HG03565 (cell line): ENCODE data around the gene AUH.
"Not testable (repeated sequence)": the region's sequence is repeated elsewhere in the genome, so short reads cannot be mapped to it uniquely, and the experiment has no call there.

Experiments
- ATAC-seq: cut with Tn5 transposase; IDR thresholded peaks from one replicate; pipeline ENCODE4 v1.9.1; 2021; ENCODE audit warnings: mild to moderate bottlenecking, moderate library complexity; ENCODE audit not compliant: unreplicated experiment

AUH gene, protein sequence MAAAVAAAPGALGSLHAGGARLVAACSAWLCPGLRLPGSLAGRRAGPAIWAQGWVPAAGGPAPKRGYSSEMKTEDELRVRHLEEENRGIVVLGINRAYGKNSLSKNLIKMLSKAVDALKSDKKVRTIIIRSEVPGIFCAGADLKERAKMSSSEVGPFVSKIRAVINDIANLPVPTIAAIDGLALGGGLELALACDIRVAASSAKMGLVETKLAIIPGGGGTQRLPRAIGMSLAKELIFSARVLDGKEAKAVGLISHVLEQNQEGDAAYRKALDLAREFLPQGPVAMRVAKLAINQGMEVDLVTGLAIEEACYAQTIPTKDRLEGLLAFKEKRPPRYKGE

DNA sequence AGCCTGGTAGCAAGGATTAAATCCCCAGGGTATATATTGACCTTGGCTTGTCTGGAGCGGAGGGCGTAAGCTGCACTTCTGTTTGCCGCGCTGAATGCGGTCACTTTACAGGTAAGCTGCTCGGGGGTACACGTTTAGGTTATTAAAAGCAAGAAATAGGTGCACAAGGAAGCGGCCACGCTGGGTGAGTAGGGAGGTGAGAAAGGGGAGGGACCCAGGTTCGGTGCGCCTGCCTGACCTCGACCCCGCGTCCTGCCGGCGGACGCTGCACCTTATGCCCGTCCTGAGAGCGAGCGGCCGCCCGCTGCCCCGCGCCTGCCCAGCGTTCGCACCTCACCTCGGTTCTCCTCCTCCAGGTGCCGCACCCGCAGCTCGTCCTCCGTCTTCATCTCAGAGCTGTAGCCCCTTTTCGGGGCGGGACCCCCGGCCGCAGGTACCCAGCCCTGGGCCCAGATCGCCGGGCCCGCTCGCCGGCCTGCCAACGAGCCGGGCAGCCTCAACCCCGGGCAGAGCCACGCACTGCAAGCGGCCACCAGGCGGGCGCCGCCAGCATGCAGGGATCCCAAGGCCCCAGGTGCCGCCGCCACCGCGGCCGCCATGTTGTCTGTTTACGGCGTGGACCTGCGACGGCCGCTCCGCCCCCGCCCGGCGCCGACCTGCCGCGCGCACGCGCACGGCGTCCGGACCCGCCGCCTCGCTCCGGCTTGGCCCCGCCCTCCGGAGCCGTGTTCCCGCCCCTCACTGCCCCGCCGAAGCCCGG lies at the start of gene AUH:
Gene AUH, minus strand, starts transcription at position 628 of the 760 bp plus-strand sequence. Its CDS starts 29 bp downstream, at position 599.
- peak; percentile 62 for ATAC-seq

GRCh38 chr9:91411096-91411771 lies 49.5 kb upstream of the AUH start:
- no peak for ATAC-seq

DNA sequence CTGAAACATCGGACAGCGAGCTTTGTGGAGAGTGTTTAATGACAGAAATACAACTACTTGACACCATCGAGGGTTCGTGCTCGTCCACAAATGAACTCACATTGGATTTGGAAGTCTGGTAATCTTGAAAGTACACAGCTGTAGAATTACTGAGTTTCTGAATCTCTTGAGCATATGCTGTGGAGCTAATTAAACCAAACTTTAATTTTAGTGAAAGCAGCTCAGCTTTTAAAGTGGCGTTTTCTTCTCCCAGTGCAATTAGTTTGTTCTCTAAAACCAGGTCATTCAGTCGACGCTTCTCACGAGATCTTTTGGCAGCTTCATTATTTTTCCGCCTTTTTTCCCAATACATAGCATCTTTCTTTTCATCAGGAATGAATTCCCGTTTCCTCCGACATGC lies 48.4 kb upstream of the AUH start:
- ATAC-seq, result no peak

DNA sequence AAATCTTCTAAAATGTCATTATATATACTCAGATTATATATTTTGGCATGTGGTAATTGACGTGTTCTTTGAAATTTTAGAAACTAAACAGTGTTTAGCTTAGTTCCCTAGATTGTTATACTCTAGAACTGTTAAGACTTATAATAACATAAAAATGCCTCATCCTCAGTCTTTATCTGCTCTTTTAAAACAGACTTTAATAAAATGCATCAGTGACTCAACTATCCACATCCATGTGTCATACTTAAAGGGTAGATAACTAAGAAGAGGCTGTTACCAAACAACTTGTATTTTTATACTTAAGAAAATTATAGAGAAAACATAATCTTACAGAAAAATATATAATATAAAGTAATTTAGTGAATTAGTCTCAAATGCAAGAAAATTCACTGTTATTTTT lies 46.8 kb upstream of the AUH start:
- ATAC-seq, result no peak

DNA sequence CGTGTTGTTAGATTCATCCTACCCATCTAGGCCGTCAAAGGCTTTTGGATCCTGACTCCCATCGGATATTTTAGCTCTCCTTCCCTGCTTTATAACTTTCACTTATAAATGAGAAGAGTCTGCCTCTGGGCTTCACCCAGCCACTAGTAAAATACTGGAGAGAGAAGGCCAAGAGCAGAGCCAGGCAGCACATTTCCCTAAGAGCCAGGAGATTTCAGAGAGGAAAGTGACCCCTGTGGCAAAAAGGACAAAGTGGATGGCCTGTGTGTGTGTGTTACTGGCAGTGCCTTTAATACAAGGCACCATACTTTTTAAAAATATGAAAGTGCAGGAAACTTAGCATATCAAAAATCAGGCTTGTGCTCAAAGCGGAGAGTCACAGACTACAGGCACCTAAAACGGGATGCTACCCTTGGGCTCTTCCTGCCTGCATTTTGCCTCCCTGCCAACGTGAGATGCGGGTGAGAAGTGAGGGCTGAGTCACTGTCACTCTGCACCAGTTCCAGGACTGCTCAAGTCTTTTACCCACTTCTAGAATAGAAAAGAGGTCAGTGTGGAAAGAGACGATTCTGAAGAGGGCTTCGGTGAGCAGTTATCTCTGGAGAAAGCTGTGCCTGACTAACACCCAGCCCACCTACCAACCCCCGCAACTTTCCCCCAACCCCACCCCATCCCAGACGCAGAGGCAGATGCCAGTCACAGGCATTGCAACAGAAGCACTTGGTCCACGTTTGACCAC lies 46.0 kb upstream of the AUH start:
- ATAC-seq, result no peak

DNA sequence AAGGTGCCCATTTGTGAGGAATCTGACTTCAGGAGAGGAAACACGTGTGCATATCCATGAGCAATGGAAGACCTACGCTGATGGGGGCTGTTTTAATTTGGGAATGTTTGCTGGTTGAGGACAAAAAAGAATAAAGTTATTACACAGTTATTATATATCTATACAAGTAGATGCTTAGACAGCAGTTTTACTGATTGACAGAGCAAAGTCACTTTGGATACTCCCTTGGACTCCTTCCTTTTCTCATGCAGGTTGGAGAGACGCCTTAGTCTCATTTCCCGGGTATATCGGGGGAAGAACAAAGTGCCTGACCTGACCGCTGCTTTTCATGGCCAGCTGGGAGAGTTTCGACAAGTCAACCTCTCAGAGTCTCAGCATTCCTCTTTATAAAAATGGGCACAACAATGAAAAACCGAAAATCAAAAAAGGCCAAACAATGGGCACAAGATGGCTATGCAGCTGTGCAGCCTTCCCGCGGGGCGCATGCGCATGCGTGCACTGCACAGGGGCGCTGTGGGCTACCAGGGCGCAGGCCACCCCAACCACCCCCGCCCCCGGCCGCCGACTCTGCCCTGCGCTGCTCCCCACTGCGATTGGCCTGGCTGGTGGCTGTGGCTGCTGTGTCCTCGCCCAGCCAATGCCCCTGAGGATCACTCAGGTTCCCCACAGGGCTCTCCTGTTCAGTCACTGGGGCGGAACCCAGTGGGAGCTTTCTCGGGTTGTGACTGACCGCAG lies 43.8 kb upstream of the AUH start:
- no peak for ATAC-seq

DNA sequence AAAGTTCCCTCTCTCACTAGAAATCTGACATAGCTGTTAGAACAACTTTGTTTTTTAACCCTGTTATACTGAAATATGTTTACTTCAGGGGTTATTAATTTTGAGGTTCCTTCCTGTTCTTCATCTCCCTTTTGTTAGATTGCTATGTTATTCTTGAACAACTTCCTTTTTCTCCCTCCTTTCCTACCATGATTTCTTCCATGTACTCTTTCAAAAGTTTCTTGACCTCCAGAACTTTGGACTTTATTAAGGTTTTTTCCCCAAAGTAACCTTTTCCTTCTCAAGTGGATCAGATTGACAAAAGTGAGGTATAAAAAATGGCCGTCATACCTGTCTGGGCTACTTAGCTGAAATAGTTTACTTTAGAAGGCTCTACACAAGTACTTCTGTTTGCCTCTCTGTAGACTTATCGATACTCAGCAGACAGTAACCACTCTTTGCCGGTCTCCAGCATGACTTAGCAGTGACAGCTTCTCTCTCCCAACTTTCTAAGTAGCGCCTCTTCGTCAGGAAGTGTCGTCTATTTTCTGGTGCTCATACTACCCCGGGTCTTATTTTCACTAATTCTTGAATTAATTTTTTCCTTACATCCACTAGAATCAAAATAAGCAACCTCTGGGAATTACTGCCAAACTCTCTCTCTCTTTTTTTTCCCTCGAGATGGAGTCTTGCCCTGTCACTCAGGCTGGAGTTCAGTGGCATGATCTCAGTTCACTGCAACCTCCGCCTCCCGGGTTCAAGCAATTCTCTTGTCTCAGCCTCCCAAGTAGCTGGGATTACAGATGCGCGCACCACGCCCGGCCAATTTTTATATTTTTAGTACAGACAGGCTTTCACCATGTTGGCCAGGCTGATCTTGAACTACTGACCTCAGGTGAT lies 42.2 kb upstream of the AUH start:
- no peak for ATAC-seq

DNA sequence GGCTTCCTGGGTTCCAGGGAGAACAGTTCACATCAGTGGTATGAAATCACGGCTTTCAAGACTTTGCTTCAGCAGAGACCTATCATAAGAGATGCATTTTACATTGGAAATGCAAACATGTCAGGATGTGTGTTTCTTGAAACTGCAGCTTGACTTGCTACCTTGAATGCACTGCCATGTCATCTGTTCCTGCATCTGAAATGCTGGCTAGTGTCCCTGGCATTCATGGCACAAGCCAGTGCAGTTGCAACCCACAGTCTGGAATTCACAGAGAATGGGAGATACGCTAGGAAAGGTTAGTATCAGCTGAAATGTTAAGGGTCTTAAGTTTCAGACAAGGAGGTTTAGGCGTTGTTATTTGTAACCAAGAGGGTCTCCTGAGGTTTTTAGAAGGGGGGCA lies 37.2 kb upstream of the AUH start:
- ATAC-seq, result no peak

- ATAC-seq, result peak; percentile 67
Measured at GRCh38 chr9:91395553-91396471, 34.1 kb upstream of the AUH start.

DNA sequence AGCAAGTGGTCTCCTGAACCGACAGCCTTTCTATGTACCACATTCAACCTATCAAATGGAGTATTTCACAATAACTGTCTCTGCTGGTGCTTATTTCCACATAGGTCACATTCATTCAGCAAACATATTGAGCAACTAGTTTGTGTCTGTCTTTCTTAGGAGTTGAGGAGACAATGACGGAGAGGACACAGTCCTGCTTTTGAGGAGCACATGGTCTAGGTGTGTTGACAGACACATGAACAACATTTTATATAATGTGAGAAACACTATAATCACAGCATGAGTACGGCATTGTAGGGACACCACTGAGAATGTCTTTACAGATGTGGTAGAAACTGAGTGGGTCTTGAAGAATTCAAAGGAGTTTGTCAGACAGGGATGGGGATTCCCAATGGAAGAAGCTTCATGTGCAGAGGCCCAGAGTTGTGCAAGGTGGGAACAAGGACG lies 33.4 kb upstream of the AUH start:
- no peak for ATAC-seq

DNA sequence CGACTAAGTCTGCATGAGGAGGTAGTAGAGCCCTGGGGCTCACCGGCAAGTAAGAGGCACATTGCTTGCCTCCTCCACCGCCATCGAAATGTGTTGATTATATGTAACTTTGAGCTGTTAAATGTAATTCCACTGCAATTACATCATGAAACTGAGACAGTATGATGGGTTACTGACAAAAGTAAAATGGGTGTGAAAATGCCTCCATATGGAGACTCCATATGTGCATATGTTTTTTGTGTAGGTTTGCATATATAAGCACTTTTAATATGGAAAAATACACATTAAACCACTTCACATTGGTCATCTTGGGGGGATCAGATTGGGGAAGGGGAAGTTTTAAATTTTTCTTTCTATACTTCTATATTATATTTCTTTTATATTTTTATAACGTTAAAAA lies 32.1 kb upstream of the AUH start:
- ATAC-seq, result no peak

GRCh38 chr9:91392435-91392834 lies 30.7 kb upstream of the AUH start:
- ATAC-seq, result no peak

DNA sequence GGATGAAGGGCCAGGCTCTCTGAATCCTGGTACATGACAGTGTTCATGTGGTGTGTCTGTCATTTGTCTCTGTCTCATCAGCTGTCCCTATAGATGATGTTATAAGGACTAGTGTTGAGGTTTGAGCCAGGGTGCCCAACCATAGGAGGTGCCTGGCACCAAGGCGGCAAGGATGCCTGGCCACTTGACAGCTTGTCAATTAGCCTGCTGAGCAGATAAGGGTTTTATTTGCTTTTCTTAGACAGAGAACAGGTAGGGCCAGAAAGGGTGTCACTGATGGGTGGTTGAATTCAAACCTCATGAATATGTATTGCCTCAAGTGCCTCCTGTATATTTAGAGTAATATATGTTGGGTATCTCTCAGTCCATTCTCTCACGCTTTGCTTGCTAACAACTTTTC lies 30.1 kb upstream of the AUH start:
- ATAC-seq, result no peak

DNA sequence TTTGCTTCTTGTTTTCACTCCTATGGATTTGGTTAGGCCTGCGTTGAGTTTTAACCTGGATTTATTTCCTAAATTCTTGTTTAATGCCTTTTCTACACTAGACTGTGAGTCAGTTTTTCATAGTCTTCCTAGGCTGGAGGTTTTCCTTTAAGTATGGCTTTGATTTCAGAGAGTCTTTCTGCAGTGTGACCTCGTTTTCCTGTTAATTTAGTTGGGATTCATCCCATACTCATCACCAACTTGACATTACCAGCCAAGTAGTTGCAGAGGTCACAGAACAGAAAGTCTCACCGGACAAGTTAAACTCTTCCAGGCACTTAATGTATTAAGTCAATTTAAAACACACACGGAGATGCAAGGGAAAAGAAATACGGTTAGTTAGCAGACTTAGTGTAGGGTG lies 29.7 kb upstream of the AUH start:
- ATAC-seq, result no peak

- not testable (repeated sequence) for ATAC-seq
Measured at GRCh38 chr9:91389686-91390085, 28.0 kb upstream of the AUH start.

DNA sequence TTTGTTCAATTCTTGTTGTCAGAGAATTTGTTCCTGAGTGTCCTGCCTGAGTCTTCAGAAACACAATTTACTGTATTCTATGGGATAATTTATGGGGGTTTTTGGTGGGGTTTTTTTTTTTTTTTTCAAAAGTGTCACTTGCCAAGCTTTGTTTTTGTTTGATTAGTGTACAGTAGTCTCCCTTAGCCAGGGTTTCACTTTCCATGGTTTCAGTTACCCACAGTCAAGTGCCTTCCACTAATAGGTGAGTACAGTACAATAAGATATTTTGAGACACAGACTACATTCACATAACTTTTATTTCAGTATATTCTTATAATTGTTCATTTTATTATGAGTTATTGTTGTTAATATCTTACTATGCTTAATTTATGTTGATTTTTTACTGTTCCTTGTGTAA lies 25.0 kb upstream of the AUH start:
- ATAC-seq, result no peak

- ATAC-seq, result no peak
Measured at GRCh38 chr9:91384954-91385353, 23.2 kb upstream of the AUH start.

DNA sequence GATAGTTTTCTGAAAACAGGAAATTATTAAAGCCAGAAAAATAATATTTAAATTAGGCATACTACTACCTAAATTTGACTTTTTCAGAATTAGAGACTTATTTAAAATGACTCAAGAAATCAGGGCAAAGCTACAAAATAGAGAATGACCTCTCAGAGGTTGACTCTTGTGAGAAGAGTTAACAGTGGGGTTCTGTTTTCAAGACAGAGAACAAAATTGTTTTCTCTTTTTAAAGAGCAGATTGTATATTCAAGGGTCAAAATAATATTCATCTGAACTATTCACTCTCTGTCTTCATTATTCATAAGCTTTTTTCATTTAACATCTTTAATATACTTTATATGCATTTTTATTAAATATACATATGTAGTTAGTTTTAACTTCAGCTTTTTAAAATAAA lies 21.9 kb upstream of the AUH start:
- no peak for ATAC-seq
